ENCODE data around the gene TNNT3. TPM values are rescaled to one million over a fixed set of nuclear protein-coding genes. Genes with fewer than 3 reads are reported as not detected.
"Not testable (repeated sequence)": the region's sequence is repeated elsewhere in the genome, so short reads cannot be mapped to it uniquely, and the experiment has no call there.

Gene TNNT3
- total and polyA plus RNA-seq, 5 donors, result 9.0 to 63.1 (median 39.9) TPM

GRCh38 chr11:1882265-1883238, 37.0 kb upstream of the TNNT3 start:
- Histone ChIP-seq H3K27ac (ENCODE audit: low read length) (peak overlapping the region; percentile 50), H3K4me1 (ENCODE audit: control insufficient read depth, insufficient read depth, low read length) (peaks cover 6% of the 10 kb centered on the region), H3K27me3 (ENCODE audit: control insufficient read depth, insufficient read depth) (no peaks in the 10 kb centered on the region), H3K4me3 (ENCODE audit: low read length) (no peak overlapping the region), H3K9me3 (ENCODE audit: control insufficient read depth, low read length) (no peaks in the 10 kb centered on the region)
- peak; percentile 75 to 82 for ATAC-seq
- 31% methylated on average over 23 of the region's 23 CpGs for whole genome bisulfite sequencing
- peak; percentile 85 to 95 (median 95) for DNase-seq
- intact Hi-C loops (cut with DNase I), result loop anchor here in 3 of 4 donors (5.0 kb wide), 3 partner anchors 35 to 270 kb away; partner anchors contain the start of gene TNNT3 (in 2 of the 3)

- intact Hi-C loops (cut with DNase I), result loop anchor here in 3 of 4 donors (5.0 kb wide), 3 partner anchors 34 to 269 kb away; partner anchors contain the start of gene TNNT3 (in 2 of the 3)
- WGBS, result 88% methylated on average over 14 of the region's 14 CpGs
- no peak for ATAC-seq
- Histone ChIP-seq H3K9me3 (ENCODE audit: control insufficient read depth, low read length) (no peaks in the 10 kb centered on the region), H3K4me3 (ENCODE audit: low read length) (no peak overlapping the region), H3K4me1 (ENCODE audit: control insufficient read depth, insufficient read depth, low read length) (peaks cover 5% of the 10 kb centered on the region), H3K27me3 (ENCODE audit: control insufficient read depth, insufficient read depth) (no peaks in the 10 kb centered on the region), H3K27ac (ENCODE audit: low read length) (no peak overlapping the region)
- peak in 1 of 3 donors; percentile 41 for DNase-seq
Observed at GRCh38 chr11:1883346-1884302, 35.9 kb upstream of the TNNT3 start.

GRCh38 chr11:1884303-1884700, 35.2 kb upstream of the TNNT3 start:
- no peaks in the 10 kb centered on the region for H3K9me3 ChIP-seq (ENCODE audit: control insufficient read depth, low read length)
- no peak overlapping the region for H3K4me3 ChIP-seq (ENCODE audit: low read length)
- WGBS, result 96% methylated on average over 5 of the region's 5 CpGs
- no peak overlapping the region for H3K27ac ChIP-seq (ENCODE audit: low read length)
- intact Hi-C loops (cut with DNase I), result loop anchor here in 3 of 4 donors (5.0 kb wide), 3 partner anchors 33 to 268 kb away; partner anchors contain the start of gene TNNT3 (in 2 of the 3)
- DNase-seq (peak in 1 of 3 donors; percentile 8), ATAC-seq (no peak)
- H3K4me1 ChIP-seq (ENCODE audit: control insufficient read depth, insufficient read depth, low read length), result peaks cover 5% of the 10 kb centered on the region
- no peaks in the 10 kb centered on the region for H3K27me3 ChIP-seq (ENCODE audit: control insufficient read depth, insufficient read depth)

GRCh38 chr11:1886551-1886950, 33.0 kb upstream of the TNNT3 start:
- not testable (repeated sequence) for H3K4me3 ChIP-seq (ENCODE audit: low read length); ATAC-seq; H3K27ac ChIP-seq (ENCODE audit: low read length); H3K9me3 ChIP-seq (ENCODE audit: control insufficient read depth, low read length); H3K4me1 ChIP-seq (ENCODE audit: control insufficient read depth, insufficient read depth, low read length); H3K27me3 ChIP-seq (ENCODE audit: control insufficient read depth, insufficient read depth)
- peak in 1 of 3 donors; percentile 33 for DNase-seq
- intact Hi-C loops (cut with DNase I), result loop anchor here in 1 of 4 donors (5.0 kb wide), 1 partner anchor 44 kb away; no protein-coding TSS in a partner anchor
- 93% methylated on average over 13 of the region's 13 CpGs for WGBS

GRCh38 chr11:1887451-1888346, 31.8 kb upstream of the TNNT3 start:
- WGBS, result 87% methylated on average over 11 of the region's 11 CpGs
- DNase-seq, result peak in 1 of 3 donors; percentile 40
- ATAC-seq, result no peak
- H3K9me3 ChIP-seq (ENCODE audit: control insufficient read depth, low read length), result no peaks in the 10 kb centered on the region
- intact Hi-C loops (cut with DNase I), result loop anchor here in 1 of 4 donors (5.0 kb wide), 1 partner anchor 45 kb away; no protein-coding TSS in a partner anchor
- H3K4me3 ChIP-seq (ENCODE audit: low read length), result no peak overlapping the region
- H3K27me3 ChIP-seq (ENCODE audit: control insufficient read depth, insufficient read depth), result no peaks in the 10 kb centered on the region
- H3K4me1 ChIP-seq (ENCODE audit: control insufficient read depth, insufficient read depth, low read length), result no peaks in the 10 kb centered on the region
- no peak overlapping the region for H3K27ac ChIP-seq (ENCODE audit: low read length)

- WGBS, result 68% methylated on average over 9 of the region's 9 CpGs
- Histone ChIP-seq H3K9me3 (ENCODE audit: control insufficient read depth, low read length) (no peaks in the 10 kb centered on the region), H3K4me3 (ENCODE audit: low read length) (no peak overlapping the region), H3K27ac (ENCODE audit: low read length) (no peak overlapping the region), H3K4me1 (ENCODE audit: control insufficient read depth, insufficient read depth, low read length) (no peaks in the 10 kb centered on the region), H3K27me3 (ENCODE audit: control insufficient read depth, insufficient read depth) (no peaks in the 10 kb centered on the region)
- intact Hi-C loops (cut with DNase I), result loop anchor here in 1 of 4 donors (5.0 kb wide), 1 partner anchor 46 kb away; no protein-coding TSS in a partner anchor
- DNase-seq (peak in 2 of 3 donors; percentile 59 to 65), ATAC-seq (no peak)
Observed at GRCh38 chr11:1888347-1888753, 31.2 kb upstream of the TNNT3 start.

GRCh38 chr11:1888811-1889210, 30.7 kb upstream of the TNNT3 start:
- ATAC-seq (no peak), DNase-seq (no peak)
- Histone ChIP-seq H3K27me3 (ENCODE audit: control insufficient read depth, insufficient read depth) (no peaks in the 10 kb centered on the region), H3K27ac (ENCODE audit: low read length) (no peak overlapping the region), H3K4me1 (ENCODE audit: control insufficient read depth, insufficient read depth, low read length) (no peaks in the 10 kb centered on the region), H3K9me3 (ENCODE audit: control insufficient read depth, low read length) (no peaks in the 10 kb centered on the region), H3K4me3 (ENCODE audit: low read length) (no peak overlapping the region)
- 86% methylated on average over 6 of the region's 6 CpGs for WGBS
- intact Hi-C loops (cut with DNase I), result loop anchor here in 1 of 4 donors (5.0 kb wide), 1 partner anchor 47 kb away; no protein-coding TSS in a partner anchor

GRCh38 chr11:1889224-1889930, 30.1 kb upstream of the TNNT3 start:
- intact Hi-C loops (cut with DNase I), result loop anchor here in 1 of 4 donors (5.0 kb wide), 1 partner anchor 47 kb away; no protein-coding TSS in a partner anchor

More at GRCh38 chr11:1889224-1889930, 30.1 kb upstream of the TNNT3 start:
- Histone ChIP-seq H3K9me3 (ENCODE audit: control insufficient read depth, low read length) (no peaks in the 10 kb centered on the region), H3K27me3 (ENCODE audit: control insufficient read depth, insufficient read depth) (no peaks in the 10 kb centered on the region), H3K27ac (ENCODE audit: low read length) (no peak overlapping the region), H3K4me1 (ENCODE audit: control insufficient read depth, insufficient read depth, low read length) (no peaks in the 10 kb centered on the region), H3K4me3 (ENCODE audit: low read length) (no peak overlapping the region)
- DNase-seq (peak in 2 of 3 donors; percentile 78 to 84), ATAC-seq (peak; percentile 23 to 30)
- 79% methylated on average over 34 of the region's 34 CpGs for WGBS

Data from right cardiac atrium (tissue), 5 donors.